OCI-LY7 (cell line): ENCODE data around the gene USP28.

ENCODE experiments used
- CTCF ChIP-seq: fragments of 200-600 bp; sonication (generic); conservative IDR thresholded peaks from 2 replicates; pipeline ENCODE4 v1.5.1; 2014; ENCODE audit warnings: mild to moderate bottlenecking, antibody characterized with exemption, low read length, moderate library complexity, mixed read lengths
- EZH2phosphoT487 ChIP-seq: fragments of 200-600 bp; sonication (generic); IDR thresholded peaks from 2 replicates; pipeline ENCODE4 v1.6.1; 2018; ENCODE audit warnings: low read depth, borderline replicate concordance, mild to moderate bottlenecking, mixed run types, antibody characterized with exemption, low read length, moderate library complexity, mixed read lengths

DNA sequence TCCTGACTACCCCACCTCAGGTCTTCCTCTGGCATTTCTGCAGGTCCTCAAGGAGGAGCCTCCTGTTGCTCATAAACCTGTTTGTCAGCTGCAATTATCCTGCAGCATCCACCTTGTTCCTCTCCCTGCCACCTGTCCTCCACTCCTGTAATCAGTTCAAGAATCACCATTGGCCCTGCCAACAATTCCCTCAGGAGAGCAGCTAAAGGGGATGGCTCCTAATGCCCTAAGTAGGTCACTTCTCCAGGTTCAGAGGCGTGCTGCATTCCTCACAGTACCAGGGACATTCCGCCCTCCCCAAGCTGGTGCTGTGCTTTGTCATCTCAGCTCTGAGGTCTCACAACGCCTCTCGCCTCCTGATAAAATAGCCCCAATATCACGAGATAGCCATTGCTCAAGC is 93.7 kb downstream of the USP28 start:
- no peak for TF ChIP-seq CTCF
- no peak for TF ChIP-seq EZH2phosphoT487
